HL-60 (cell line): Measurements from ENCODE around the gene OSR1.

Experiments used
- GABPA ChIP-seq: IDR thresholded peaks from 2 replicates; pipeline ENCODE4 v1.6.1; 2012; ENCODE audit warnings: low read depth
- POLR2AphosphoS5 ChIP-seq: IDR thresholded peaks from 2 replicates; pipeline ENCODE4 v1.6.1; 2012; ENCODE audit warnings: low read depth
- SPI1 ChIP-seq: IDR thresholded peaks from 2 replicates; pipeline ENCODE4 v1.6.1; 2012; ENCODE audit warnings: low read depth, mild to moderate bottlenecking, borderline replicate concordance
- TF ChIP-seq, protein P1 (sequence below): IDR thresholded peaks from 2 replicates; pipeline ENCODE4 v1.6.1; 2012; ENCODE audit warnings: low read depth; ENCODE audit not compliant: insufficient replicate concordance
- TF ChIP-seq, protein P2 (sequence below): IDR thresholded peaks from one replicate; pipeline ENCODE4 v1.5.1; 2011; ENCODE audit warnings: low read length, control low read depth, inconsistent platforms; ENCODE audit not compliant: insufficient read depth

- TF ChIP-seq POLR2AphosphoS5: no peak
- TF ChIP-seq, protein P1, sequence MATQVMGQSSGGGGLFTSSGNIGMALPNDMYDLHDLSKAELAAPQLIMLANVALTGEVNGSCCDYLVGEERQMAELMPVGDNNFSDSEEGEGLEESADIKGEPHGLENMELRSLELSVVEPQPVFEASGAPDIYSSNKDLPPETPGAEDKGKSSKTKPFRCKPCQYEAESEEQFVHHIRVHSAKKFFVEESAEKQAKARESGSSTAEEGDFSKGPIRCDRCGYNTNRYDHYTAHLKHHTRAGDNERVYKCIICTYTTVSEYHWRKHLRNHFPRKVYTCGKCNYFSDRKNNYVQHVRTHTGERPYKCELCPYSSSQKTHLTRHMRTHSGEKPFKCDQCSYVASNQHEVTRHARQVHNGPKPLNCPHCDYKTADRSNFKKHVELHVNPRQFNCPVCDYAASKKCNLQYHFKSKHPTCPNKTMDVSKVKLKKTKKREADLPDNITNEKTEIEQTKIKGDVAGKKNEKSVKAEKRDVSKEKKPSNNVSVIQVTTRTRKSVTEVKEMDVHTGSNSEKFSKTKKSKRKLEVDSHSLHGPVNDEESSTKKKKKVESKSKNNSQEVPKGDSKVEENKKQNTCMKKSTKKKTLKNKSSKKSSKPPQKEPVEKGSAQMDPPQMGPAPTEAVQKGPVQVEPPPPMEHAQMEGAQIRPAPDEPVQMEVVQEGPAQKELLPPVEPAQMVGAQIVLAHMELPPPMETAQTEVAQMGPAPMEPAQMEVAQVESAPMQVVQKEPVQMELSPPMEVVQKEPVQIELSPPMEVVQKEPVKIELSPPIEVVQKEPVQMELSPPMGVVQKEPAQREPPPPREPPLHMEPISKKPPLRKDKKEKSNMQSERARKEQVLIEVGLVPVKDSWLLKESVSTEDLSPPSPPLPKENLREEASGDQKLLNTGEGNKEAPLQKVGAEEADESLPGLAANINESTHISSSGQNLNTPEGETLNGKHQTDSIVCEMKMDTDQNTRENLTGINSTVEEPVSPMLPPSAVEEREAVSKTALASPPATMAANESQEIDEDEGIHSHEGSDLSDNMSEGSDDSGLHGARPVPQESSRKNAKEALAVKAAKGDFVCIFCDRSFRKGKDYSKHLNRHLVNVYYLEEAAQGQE: no peak
- TF ChIP-seq GABPA: no peak
- TF ChIP-seq, protein P2, sequence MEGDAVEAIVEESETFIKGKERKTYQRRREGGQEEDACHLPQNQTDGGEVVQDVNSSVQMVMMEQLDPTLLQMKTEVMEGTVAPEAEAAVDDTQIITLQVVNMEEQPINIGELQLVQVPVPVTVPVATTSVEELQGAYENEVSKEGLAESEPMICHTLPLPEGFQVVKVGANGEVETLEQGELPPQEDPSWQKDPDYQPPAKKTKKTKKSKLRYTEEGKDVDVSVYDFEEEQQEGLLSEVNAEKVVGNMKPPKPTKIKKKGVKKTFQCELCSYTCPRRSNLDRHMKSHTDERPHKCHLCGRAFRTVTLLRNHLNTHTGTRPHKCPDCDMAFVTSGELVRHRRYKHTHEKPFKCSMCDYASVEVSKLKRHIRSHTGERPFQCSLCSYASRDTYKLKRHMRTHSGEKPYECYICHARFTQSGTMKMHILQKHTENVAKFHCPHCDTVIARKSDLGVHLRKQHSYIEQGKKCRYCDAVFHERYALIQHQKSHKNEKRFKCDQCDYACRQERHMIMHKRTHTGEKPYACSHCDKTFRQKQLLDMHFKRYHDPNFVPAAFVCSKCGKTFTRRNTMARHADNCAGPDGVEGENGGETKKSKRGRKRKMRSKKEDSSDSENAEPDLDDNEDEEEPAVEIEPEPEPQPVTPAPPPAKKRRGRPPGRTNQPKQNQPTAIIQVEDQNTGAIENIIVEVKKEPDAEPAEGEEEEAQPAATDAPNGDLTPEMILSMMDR: no peak
- no peak for TF ChIP-seq SPI1
Observed at GRCh38 chr2:19319064-19319463, 39.4 kb downstream of the OSR1 start.
